ENCODE data around the gene SLC43A1.

DNA sequence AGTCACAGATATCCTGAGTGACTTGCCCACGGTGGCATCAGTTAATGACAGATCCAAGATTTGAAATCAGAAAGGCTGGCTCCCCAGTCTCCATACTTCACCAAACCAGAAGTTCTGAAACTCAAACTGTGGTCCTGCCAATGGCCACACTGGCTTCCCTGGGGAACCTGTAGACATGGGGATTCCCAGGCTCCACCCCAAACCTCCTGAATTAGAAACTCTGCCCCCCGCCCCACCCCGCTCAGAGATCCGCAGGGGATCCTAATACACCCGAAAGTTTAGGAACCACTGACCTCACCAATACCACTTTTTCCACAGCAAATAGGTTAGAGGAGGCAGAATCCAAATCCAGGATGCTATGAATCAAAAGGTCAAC, 39.8 kb downstream of the SLC43A1 start:
- TF ChIP-seq CTCF (IDR thresholded peaks at IDR 0.05) (no peak), POLR2A (IDR thresholded peaks at IDR 0.05) (no peak)

All from esophagus squamous epithelium (tissue), 4 donors.